ENCODE results near the gene DDO. TPM values are rescaled to one million over a fixed set of nuclear protein-coding genes. Genes with fewer than 3 reads are reported as not detected.

Gene DDO
- total RNA-seq, 2 experiments from 2014 or later: not detected

DNA sequence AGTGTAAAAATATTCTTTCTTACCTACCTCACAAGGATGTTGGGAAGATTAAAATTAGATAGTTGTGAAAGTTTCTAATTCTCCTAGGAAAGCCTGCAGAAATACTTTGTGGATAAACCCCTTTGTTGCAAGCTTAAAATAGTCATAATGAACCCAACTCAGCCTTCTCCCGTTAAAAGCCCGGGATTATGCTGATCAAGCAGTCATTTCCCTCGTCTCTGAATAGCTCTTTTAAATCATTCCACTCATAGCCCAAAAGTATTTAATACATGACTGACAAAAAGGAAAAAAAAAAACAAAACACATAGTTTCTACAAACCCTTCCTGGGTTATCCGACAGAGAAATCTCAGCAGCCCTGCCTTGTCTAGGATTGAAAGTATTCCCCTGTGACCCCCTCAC, 46.3 kb downstream of the DDO start:
- intact Hi-C loops (cut with micrococcal nuclease; ENCODE audit: unreplicated experiment): no loop called here
- no peaks in the 10 kb centered on the region for H3K4me1 ChIP-seq (ENCODE audit: insufficient read depth, low read length, poor library complexity, severe bottlenecking)
- DNase-seq (ENCODE audit: low spot score): no peak
- no peak overlapping the region for H3K4me2 ChIP-seq (ENCODE audit: low read length)
- H3K9me2 ChIP-seq (ENCODE audit: insufficient read depth, low read length): no peaks in the 10 kb centered on the region
- H2AFZ ChIP-seq (ENCODE audit: low read length): no peak overlapping the region
- H3K27ac ChIP-seq (ENCODE audit: low read depth, low read length, poor library complexity, severe bottlenecking): no peak overlapping the region
- no peaks in the 10 kb centered on the region for H3K9me3 ChIP-seq (ENCODE audit: low read length)
- no peak overlapping the region for H3K4me3 ChIP-seq (ENCODE audit: low read depth, low read length, poor library complexity, severe bottlenecking)
- no peaks in the 10 kb centered on the region for H4K20me1 ChIP-seq (ENCODE audit: insufficient read depth, low read length)
- no peaks in the 10 kb centered on the region for H3K36me3 ChIP-seq (ENCODE audit: insufficient read depth, low read length)
- TF ChIP-seq, protein P1, sequence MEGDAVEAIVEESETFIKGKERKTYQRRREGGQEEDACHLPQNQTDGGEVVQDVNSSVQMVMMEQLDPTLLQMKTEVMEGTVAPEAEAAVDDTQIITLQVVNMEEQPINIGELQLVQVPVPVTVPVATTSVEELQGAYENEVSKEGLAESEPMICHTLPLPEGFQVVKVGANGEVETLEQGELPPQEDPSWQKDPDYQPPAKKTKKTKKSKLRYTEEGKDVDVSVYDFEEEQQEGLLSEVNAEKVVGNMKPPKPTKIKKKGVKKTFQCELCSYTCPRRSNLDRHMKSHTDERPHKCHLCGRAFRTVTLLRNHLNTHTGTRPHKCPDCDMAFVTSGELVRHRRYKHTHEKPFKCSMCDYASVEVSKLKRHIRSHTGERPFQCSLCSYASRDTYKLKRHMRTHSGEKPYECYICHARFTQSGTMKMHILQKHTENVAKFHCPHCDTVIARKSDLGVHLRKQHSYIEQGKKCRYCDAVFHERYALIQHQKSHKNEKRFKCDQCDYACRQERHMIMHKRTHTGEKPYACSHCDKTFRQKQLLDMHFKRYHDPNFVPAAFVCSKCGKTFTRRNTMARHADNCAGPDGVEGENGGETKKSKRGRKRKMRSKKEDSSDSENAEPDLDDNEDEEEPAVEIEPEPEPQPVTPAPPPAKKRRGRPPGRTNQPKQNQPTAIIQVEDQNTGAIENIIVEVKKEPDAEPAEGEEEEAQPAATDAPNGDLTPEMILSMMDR (conservative IDR thresholded peaks at IDR 0.05; ENCODE audit: low read length): no peak
- TF ChIP-seq EZH2phosphoT487 (IDR thresholded peaks at IDR 0.05; ENCODE audit: borderline replicate concordance, low read depth, low read length): no peak
- CTCF ChIA-PET (ENCODE audit: unreplicated experiment): no interaction called here
- BruUV-seq (replicated peaks): no TSS peak
- POLR2A ChIA-PET: interaction anchor here (0.9 kb wide), 1 partner anchor 15 kb away, joined by 3 read pairs; no protein-coding TSS in a partner anchor
- H3K79me2 ChIP-seq (ENCODE audit: insufficient read depth, low read depth, low read length): no peaks in the 10 kb centered on the region

DNA sequence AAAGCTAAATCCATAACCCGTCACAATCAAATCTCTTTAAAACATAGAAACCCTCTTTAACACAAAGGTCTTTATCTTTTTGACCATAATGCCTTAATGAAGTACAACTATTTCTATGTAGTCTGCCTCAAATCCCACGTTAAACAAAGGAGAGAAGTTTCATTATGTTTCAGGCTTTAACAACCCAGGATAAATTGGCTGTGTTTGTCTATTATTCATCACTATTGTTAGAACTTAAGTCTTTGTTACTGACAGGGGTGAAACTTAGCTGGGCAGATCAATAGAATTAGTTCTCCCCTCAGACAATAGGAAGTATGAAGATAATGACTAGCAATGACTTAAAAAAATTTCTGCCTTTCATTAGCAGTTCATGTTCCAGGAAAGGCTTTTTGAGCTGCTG, 47.1 kb downstream of the DDO start:
- H3K9me3 ChIP-seq (ENCODE audit: low read length): no peaks in the 10 kb centered on the region
- POLR2A ChIA-PET: interaction anchor here (0.6 to 1.1 kb wide), 3 partner anchors 14 to 1649 kb away, joined by 3 to 4 read pairs (median 3); no protein-coding TSS in a partner anchor
- no peaks in the 10 kb centered on the region for H3K4me1 ChIP-seq (ENCODE audit: insufficient read depth, low read length, poor library complexity, severe bottlenecking)
- H3K79me2 ChIP-seq (ENCODE audit: insufficient read depth, low read depth, low read length): no peaks in the 10 kb centered on the region
- no peak overlapping the region for H3K4me2 ChIP-seq (ENCODE audit: low read length)
- H3K36me3 ChIP-seq (ENCODE audit: insufficient read depth, low read length): no peaks in the 10 kb centered on the region
- CTCF ChIA-PET (ENCODE audit: unreplicated experiment): no interaction called here
- H2AFZ ChIP-seq (ENCODE audit: low read length): no peak overlapping the region
- no peaks in the 10 kb centered on the region for H4K20me1 ChIP-seq (ENCODE audit: insufficient read depth, low read length)
- TF ChIP-seq, protein P1 (conservative IDR thresholded peaks at IDR 0.05; ENCODE audit: low read length): no peak
- TF ChIP-seq EZH2phosphoT487 (IDR thresholded peaks at IDR 0.05; ENCODE audit: borderline replicate concordance, low read depth, low read length): no peak
- H3K9me2 ChIP-seq (ENCODE audit: insufficient read depth, low read length): no peaks in the 10 kb centered on the region
- intact Hi-C loops (cut with micrococcal nuclease; ENCODE audit: unreplicated experiment): no loop called here
- no peak for DNase-seq (ENCODE audit: low spot score)
- no peak overlapping the region for H3K27ac ChIP-seq (ENCODE audit: low read depth, low read length, poor library complexity, severe bottlenecking)
- BruUV-seq (replicated peaks): no TSS peak
- no peak overlapping the region for H3K4me3 ChIP-seq (ENCODE audit: low read depth, low read length, poor library complexity, severe bottlenecking)

DNA sequence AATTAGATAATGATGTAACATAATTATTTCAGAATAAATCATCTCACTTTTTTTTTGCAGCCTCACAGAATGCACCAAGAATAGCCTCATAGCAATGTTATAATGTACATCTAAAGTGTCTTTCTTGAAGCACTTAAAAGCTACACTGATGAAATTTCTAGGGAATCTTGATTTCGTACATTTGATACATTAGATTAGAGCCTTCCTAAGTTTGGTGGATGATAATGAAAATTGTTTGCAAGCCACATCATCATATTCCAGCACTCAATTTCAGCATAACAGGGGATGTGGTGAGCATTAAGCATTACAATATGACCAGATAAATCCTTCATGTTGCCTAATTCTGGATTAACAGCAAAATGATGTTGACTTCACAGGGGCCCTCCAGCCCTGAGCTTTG, 47.5 kb downstream of the DDO start:
- Histone ChIP-seq H4K20me1 (ENCODE audit: insufficient read depth, low read length) (no peaks in the 10 kb centered on the region), H3K4me3 (ENCODE audit: low read depth, low read length, poor library complexity, severe bottlenecking) (no peak overlapping the region), H3K36me3 (ENCODE audit: insufficient read depth, low read length) (no peaks in the 10 kb centered on the region), H3K9me2 (ENCODE audit: insufficient read depth, low read length) (no peaks in the 10 kb centered on the region), H3K9me3 (ENCODE audit: low read length) (no peaks in the 10 kb centered on the region), H3K79me2 (ENCODE audit: insufficient read depth, low read depth, low read length) (no peaks in the 10 kb centered on the region), H2AFZ (ENCODE audit: low read length) (no peak overlapping the region), H3K4me1 (ENCODE audit: insufficient read depth, low read length, poor library complexity, severe bottlenecking) (no peaks in the 10 kb centered on the region), H3K27ac (ENCODE audit: low read depth, low read length, poor library complexity, severe bottlenecking) (no peak overlapping the region), H3K4me2 (ENCODE audit: low read length) (no peak overlapping the region)
- intact Hi-C loops (cut with micrococcal nuclease; ENCODE audit: unreplicated experiment): no loop called here
- CTCF ChIA-PET (ENCODE audit: unreplicated experiment): no interaction called here
- no TSS peak for BruUV-seq (replicated peaks)
- POLR2A ChIA-PET: interaction anchor here (0.6 to 1.1 kb wide), 2 partner anchors 14 to 1649 kb away, joined by 3 to 4 read pairs; no protein-coding TSS in a partner anchor
- no peak for DNase-seq (ENCODE audit: low spot score)
- TF ChIP-seq EZH2phosphoT487 (IDR thresholded peaks at IDR 0.05; ENCODE audit: borderline replicate concordance, low read depth, low read length): no peak
- TF ChIP-seq, protein P1 (conservative IDR thresholded peaks at IDR 0.05; ENCODE audit: low read length): no peak
